SK-N-SH treated with all-trans-retinoic acid at 6 μM for 48 hours (cell line): Measurements from ENCODE around the gene SERPING1.

Experiments used
- ATAC-seq: fragments of 200-7000 bp; cut with Tn5 transposase; 3 replicates; pipeline ENCODE4 v1.9.1; 2020; ENCODE audit warnings: mild to moderate bottlenecking, moderate library complexity
- ARNTL ChIP-seq: fragments of 450-650 bp; formaldehyde crosslinking; IDR thresholded peaks from 2 replicates; pipeline ENCODE4 v1.5.0; 2020; ENCODE audit warnings: low read depth, mild to moderate bottlenecking, moderate library complexity, borderline replicate concordance
- BACH2 ChIP-seq: fragments of 250-450 bp; sonication (Bioruptor Pico); IDR thresholded peaks from 2 replicates; pipeline ENCODE4 v1.9.0; 2021; ENCODE audit warnings: mild to moderate bottlenecking, borderline replicate concordance
- ESRRG ChIP-seq: fragments of 250-450 bp; sonication (Bioruptor Pico); IDR thresholded peaks from 2 replicates; pipeline ENCODE4 v1.6.1; 2021; ENCODE audit warnings: mild to moderate bottlenecking
- GLIS3 ChIP-seq: fragments of 250-450 bp; sonication (Bioruptor Pico); IDR thresholded peaks from 2 replicates; pipeline ENCODE4 v1.5.0; 2020; ENCODE audit warnings: mild to moderate bottlenecking, moderate library complexity
- ISL1 ChIP-seq: fragments of 250-450 bp; sonication (Bioruptor Pico); IDR thresholded peaks from 2 replicates; pipeline ENCODE4 v2.1.2; 2022; ENCODE audit warnings: mild to moderate bottlenecking, moderate library complexity
- PATZ1 ChIP-seq: fragments of 250-450 bp; sonication (Bioruptor Pico); IDR thresholded peaks from 2 replicates; pipeline ENCODE4 v1.8.0; 2020; ENCODE audit warnings: mild to moderate bottlenecking, moderate library complexity, borderline replicate concordance
- RARB ChIP-seq: fragments of 250-450 bp; sonication (Bioruptor Pico); IDR thresholded peaks from 2 replicates; pipeline ENCODE4 v1.8.0; 2021; ENCODE audit warnings: mild to moderate bottlenecking, moderate library complexity
- TCF4 ChIP-seq: fragments of 250-450 bp; sonication (Bioruptor Pico); IDR thresholded peaks from 2 replicates; pipeline ENCODE4 v1.8.0; 2021; ENCODE audit warnings: mild to moderate bottlenecking, moderate library complexity, borderline replicate concordance
- TOX ChIP-seq: fragments of 250-450 bp; sonication (Bioruptor Pico); IDR thresholded peaks from 2 replicates; pipeline ENCODE4 v1.8.0; 2021; ENCODE audit warnings: mild to moderate bottlenecking, moderate library complexity, borderline replicate concordance
- TSHZ2 ChIP-seq: fragments of 250-450 bp; sonication (Bioruptor Pico); IDR thresholded peaks from 2 replicates; pipeline ENCODE4 v1.5.0; 2020; ENCODE audit warnings: mild to moderate bottlenecking, moderate library complexity
- ZC3H10 ChIP-seq: fragments of 250-450 bp; sonication (Bioruptor Pico); IDR thresholded peaks from 2 replicates; pipeline ENCODE4 v1.5.1; 2021; ENCODE audit warnings: mild to moderate bottlenecking, moderate library complexity
- ZFP3 ChIP-seq: fragments of 250-450 bp; sonication (Bioruptor Pico); IDR thresholded peaks from 2 replicates; pipeline ENCODE4 v1.5.0; 2020; ENCODE audit warnings: mild to moderate bottlenecking, moderate library complexity
- ZFP30 ChIP-seq: fragments of 450-650 bp; formaldehyde crosslinking; IDR thresholded peaks from 2 replicates; pipeline ENCODE4 v1.5.0; 2022; ENCODE audit warnings: mild to moderate bottlenecking, moderate library complexity
- ZNF565 ChIP-seq: fragments of 450-650 bp; formaldehyde crosslinking; conservative IDR thresholded peaks from 2 replicates; pipeline ENCODE4 v1.5.0; 2020; ENCODE audit warnings: low read depth, mild to moderate bottlenecking, moderate library complexity
- ZNF70 ChIP-seq: fragments of 450-650 bp; formaldehyde crosslinking; IDR thresholded peaks from 2 replicates; pipeline ENCODE4 v1.5.0; 2020; ENCODE audit warnings: mild to moderate bottlenecking, moderate library complexity
- ZNF8 ChIP-seq: fragments of 450-650 bp; formaldehyde crosslinking; IDR thresholded peaks from 2 replicates; pipeline ENCODE4 v1.5.0; 2020; ENCODE audit warnings: mild to moderate bottlenecking, moderate library complexity
- TF ChIP-seq, protein P1 (sequence below): fragments of 250-450 bp; sonication (Bioruptor Pico); IDR thresholded peaks from 2 replicates; pipeline ENCODE4 v1.5.1; 2021; ENCODE audit warnings: mild to moderate bottlenecking, moderate library complexity
- TF ChIP-seq, protein P2 (sequence below): fragments of 250-450 bp; sonication (Bioruptor Pico); IDR thresholded peaks from 2 replicates; pipeline ENCODE4 v1.8.0; 2021; ENCODE audit warnings: low read depth, mild to moderate bottlenecking, moderate library complexity, borderline replicate concordance
- TF ChIP-seq, protein P3 (sequence below): fragments of 250-450 bp; sonication (Bioruptor Pico); IDR thresholded peaks from 2 replicates; pipeline ENCODE4 v1.5.1; 2020; ENCODE audit warnings: low read depth, mild to moderate bottlenecking, moderate library complexity

Gene SERPING1

DNA sequence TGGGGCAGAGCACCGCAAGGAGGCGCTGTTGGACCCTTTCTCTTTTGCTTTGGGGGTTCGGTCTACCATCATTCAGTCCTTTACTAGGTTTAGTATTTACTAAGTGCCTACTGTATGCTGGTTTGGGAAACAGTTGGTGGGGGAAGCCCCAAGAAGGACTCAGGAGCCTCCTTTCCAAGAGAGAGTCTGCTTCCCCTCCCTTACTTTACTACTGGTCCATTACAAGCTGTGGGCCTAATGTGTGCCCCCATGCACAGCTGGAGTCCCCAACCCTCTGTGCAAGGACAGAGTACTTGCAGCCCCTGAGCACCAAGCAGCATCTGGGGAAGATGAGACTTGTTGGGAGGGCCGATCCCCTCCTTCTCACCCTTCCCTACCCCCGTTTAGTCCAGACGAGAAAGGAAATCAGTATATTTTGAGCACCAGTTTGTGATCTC lies 29.1 kb upstream of the SERPING1 start:
- TF ChIP-seq ZC3H10 = no peak
- peak; percentile 15 for ATAC-seq

- TF ChIP-seq ZFP30 (CRISPR knock-in tag) = no peak
- TF ChIP-seq, protein P1, sequence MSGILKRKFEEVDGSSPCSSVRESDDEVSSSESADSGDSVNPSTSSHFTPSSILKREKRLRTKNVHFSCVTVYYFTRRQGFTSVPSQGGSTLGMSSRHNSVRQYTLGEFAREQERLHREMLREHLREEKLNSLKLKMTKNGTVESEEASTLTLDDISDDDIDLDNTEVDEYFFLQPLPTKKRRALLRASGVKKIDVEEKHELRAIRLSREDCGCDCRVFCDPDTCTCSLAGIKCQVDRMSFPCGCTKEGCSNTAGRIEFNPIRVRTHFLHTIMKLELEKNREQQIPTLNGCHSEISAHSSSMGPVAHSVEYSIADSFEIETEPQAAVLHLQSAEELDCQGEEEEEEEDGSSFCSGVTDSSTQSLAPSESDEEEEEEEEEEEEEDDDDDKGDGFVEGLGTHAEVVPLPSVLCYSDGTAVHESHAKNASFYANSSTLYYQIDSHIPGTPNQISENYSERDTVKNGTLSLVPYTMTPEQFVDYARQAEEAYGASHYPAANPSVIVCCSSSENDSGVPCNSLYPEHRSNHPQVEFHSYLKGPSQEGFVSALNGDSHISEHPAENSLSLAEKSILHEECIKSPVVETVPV (CRISPR knock-in tag) = no peak
- no peak for TF ChIP-seq TOX
- TF ChIP-seq ZFP3 (CRISPR knock-in tag) = no peak
- no peak for TF ChIP-seq ZNF8
- TF ChIP-seq ZNF70 (CRISPR knock-in tag) = no peak
- TF ChIP-seq, protein P2, sequence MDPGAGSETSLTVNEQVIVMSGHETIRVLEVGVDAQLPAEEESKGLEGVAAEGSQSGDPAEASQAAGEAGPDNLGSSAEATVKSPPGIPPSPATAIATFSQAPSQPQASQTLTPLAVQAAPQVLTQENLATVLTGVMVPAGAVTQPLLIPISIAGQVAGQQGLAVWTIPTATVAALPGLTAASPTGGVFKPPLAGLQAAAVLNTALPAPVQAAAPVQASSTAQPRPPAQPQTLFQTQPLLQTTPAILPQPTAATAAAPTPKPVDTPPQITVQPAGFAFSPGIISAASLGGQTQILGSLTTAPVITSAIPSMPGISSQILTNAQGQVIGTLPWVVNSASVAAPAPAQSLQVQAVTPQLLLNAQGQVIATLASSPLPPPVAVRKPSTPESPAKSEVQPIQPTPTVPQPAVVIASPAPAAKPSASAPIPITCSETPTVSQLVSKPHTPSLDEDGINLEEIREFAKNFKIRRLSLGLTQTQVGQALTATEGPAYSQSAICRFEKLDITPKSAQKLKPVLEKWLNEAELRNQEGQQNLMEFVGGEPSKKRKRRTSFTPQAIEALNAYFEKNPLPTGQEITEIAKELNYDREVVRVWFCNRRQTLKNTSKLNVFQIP (CRISPR knock-in tag) = no peak
- TF ChIP-seq ZC3H10 = no peak
- TF ChIP-seq PATZ1 (CRISPR knock-in tag) = no peak
- no peak for ATAC-seq
Observed at GRCh38 chr11:57571606-57572005, 25.9 kb upstream of the SERPING1 start.

GRCh38 chr11:57574061-57574460 lies 23.4 kb upstream of the SERPING1 start:
- no peak for ATAC-seq
- TF ChIP-seq, protein P3, sequence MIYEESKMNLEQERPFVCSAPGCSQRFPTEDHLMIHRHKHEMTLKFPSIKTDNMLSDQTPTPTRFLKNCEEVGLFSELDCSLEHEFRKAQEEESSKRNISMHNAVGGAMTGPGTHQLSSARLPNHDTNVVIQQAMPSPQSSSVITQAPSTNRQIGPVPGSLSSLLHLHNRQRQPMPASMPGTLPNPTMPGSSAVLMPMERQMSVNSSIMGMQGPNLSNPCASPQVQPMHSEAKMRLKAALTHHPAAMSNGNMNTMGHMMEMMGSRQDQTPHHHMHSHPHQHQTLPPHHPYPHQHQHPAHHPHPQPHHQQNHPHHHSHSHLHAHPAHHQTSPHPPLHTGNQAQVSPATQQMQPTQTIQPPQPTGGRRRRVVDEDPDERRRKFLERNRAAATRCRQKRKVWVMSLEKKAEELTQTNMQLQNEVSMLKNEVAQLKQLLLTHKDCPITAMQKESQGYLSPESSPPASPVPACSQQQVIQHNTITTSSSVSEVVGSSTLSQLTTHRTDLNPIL = no peak
- TF ChIP-seq ZFP30 (CRISPR knock-in tag) (no peak), ESRRG (no peak), RARB (CRISPR knock-in tag) (no peak), ZC3H10 (no peak), BACH2 (no peak), ZNF565 (CRISPR knock-in tag) (no peak), ZNF8 (no peak), TCF4 (CRISPR knock-in tag) (no peak), TSHZ2 (CRISPR knock-in tag) (no peak), GLIS3 (CRISPR knock-in tag) (no peak), ARNTL (no peak), ISL1 (CRISPR knock-in tag) (no peak), ZNF70 (CRISPR knock-in tag) (no peak)
- TF ChIP-seq, protein P2 (CRISPR knock-in tag) = no peak
- TF ChIP-seq, all 23 proteins: peak for 0
